HepG2 (cell line): Measurements from ENCODE around the gene HIPK4.

Source experiments
- CEBPB ChIP-seq: IDR thresholded peaks from 2 replicates; pipeline ENCODE4 v1.6.1; 2011; ENCODE audit warnings: low read depth, low read length, improper control_type of control experiment, borderline replicate concordance
- ELF1 ChIP-seq: sonication (generic); formaldehyde crosslinking; IDR thresholded peaks from 2 replicates; pipeline ENCODE4 v1.4.0; 2020; ENCODE audit warnings: missing genetic modification reagents
- ELK4 ChIP-seq: sonication (generic); formaldehyde crosslinking; IDR thresholded peaks from 2 replicates; pipeline ENCODE4 v1.9.0; 2021; ENCODE audit warnings: missing genetic modification reagents, borderline replicate concordance
- HES4 ChIP-seq: sonication (generic); formaldehyde crosslinking; IDR thresholded peaks from 2 replicates; pipeline ENCODE4 v1.9.0; 2021; ENCODE audit warnings: mild to moderate bottlenecking, missing genetic modification reagents, borderline replicate concordance
- NFATC3 ChIP-seq: sonication (generic); formaldehyde crosslinking; IDR thresholded peaks from 2 replicates; pipeline ENCODE4 v1.5.1; 2020; ENCODE audit warnings: mild to moderate bottlenecking, missing genetic modification reagents
- NPAS2 ChIP-seq: sonication (generic); formaldehyde crosslinking; IDR thresholded peaks from 2 replicates; pipeline ENCODE4 v1.8.0; 2022; ENCODE audit warnings: mild to moderate bottlenecking, missing genetic modification reagents, borderline replicate concordance
- REST ChIP-seq, 2 experiments: IDR thresholded peaks; 2 replicates each; pipeline ENCODE4 v1.6.1; 2011 to 2012; ENCODE audit warnings: low read length in 2 of 2, borderline replicate concordance in 1 of 2, low read depth in 1 of 2, mild to moderate bottlenecking in 1 of 2, moderate library complexity in 1 of 2
- SMYD3 ChIP-seq: sonication (generic); formaldehyde crosslinking; IDR thresholded peaks from 2 replicates; pipeline ENCODE4 v1.8.1; 2023; ENCODE audit warnings: mild to moderate bottlenecking, missing genetic modification reagents
- THAP7 ChIP-seq: sonication (generic); formaldehyde crosslinking; IDR thresholded peaks from 2 replicates; pipeline ENCODE4 v1.8.1; 2023; ENCODE audit warnings: mild to moderate bottlenecking, missing genetic modification reagents
- ZKSCAN1 ChIP-seq: fragments of 150-350 bp; IDR thresholded peaks from 2 replicates; pipeline ENCODE4 v1.6.1; 2014; ENCODE audit warnings: low read length
- TF ChIP-seq, protein P1 (sequence below): sonication (generic); IDR thresholded peaks from 2 replicates; pipeline ENCODE4 v1.6.1; 2016; ENCODE audit warnings: low read depth, borderline replicate concordance
- TF ChIP-seq, protein P2 (sequence below): sonication (generic); formaldehyde crosslinking; IDR thresholded peaks from 2 replicates; pipeline ENCODE4 v1.4.0; 2020; ENCODE audit warnings: mild to moderate bottlenecking, missing genetic modification reagents

DNA sequence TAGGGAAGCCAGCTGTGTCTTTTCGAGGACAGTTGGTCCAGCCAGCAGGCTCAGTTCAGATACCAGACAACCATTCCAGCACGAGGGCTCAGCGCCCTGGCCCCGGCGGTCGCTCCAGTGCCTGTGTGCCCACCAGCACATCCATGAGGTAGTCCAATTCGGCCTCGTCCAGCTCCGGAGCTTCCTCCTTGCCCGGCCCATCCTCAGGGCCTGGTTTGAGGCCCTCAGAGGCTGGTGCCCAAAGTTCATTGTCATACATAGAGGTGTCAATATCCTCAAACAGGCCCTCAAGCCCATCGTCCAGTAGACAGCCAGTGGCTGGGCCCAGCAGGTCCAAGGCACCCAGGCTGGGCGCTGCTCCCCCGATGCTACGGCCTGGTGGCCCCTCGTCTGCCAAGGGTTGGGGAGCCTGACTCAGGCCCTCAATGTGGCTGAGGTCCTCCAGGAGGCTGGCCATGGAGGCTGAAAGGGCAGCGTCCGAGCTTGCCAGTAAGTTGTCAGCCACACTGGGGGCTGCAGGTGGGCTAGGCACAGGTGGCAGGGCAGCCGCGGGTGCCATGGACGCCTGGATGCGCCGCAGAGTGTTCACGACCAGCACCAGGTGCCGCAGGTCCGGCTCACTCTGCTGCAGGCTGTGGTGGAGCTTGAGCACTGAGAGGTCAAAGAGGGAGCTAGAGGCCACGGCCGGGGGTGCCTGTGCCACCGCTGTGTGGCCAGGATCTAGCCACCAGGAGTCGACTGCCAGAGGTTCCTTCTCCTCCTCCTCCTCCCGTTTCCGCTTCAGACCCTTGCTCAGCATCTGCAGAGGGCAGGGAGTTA is 33.0 kb upstream of the HIPK4 start:
- TF ChIP-seq CEBPB (no peak), ZKSCAN1 (no peak), HES4 (CRISPR knock-in tag) (no peak), REST (IDR thresholded peaks at IDR 0.05; ENCODE audit: borderline replicate concordance in 1 of 2, low read depth in 1 of 2, low read length in 2 of 2) (no peak), NFATC3 (CRISPR knock-in tag) (no peak), ELF1 (CRISPR knock-in tag) (no peak), NPAS2 (no peak), THAP7 (CRISPR knock-in tag) (no peak), SMYD3 (CRISPR knock-in tag) (no peak), ELK4 (CRISPR knock-in tag) (no peak)
- TF ChIP-seq, protein P1, sequence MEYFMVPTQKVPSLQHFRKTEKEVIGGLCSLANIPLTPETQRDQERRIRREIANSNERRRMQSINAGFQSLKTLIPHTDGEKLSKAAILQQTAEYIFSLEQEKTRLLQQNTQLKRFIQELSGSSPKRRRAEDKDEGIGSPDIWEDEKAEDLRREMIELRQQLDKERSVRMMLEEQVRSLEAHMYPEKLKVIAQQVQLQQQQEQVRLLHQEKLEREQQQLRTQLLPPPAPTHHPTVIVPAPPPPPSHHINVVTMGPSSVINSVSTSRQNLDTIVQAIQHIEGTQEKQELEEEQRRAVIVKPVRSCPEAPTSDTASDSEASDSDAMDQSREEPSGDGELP = no peak
- TF ChIP-seq, protein P2, sequence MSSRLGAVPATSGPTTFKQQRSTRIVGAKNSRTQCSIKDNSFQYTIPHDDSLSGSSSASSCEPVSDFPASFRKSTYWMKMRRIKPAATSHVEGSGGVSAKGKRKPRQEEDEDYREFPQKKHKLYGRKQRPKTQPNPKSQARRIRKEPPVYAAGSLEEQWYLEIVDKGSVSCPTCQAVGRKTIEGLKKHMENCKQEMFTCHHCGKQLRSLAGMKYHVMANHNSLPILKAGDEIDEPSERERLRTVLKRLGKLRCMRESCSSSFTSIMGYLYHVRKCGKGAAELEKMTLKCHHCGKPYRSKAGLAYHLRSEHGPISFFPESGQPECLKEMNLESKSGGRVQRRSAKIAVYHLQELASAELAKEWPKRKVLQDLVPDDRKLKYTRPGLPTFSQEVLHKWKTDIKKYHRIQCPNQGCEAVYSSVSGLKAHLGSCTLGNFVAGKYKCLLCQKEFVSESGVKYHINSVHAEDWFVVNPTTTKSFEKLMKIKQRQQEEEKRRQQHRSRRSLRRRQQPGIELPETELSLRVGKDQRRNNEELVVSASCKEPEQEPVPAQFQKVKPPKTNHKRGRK (CRISPR knock-in tag) = no peak
